Colonic mucosa (tissue), 4 donors: ENCODE data around the gene RBBP8NL. TPM values are rescaled to one million over a fixed set of nuclear protein-coding genes. Genes with fewer than 3 reads are reported as not detected.
A peak's percentile ranks its signal among the peaks of the same experiment; 100 is the strongest.

ENCODE experiments used
- DNase-seq: peaks from one replicate; pipeline ENCODE4 v3.0.0-alpha.2; 2020
- H3K27ac ChIP-seq: fragments of 200-600 bp; one replicate; pipeline ENCODE4 v1.8.0; 2021
- H3K27me3 ChIP-seq: fragments of 200-600 bp; one replicate; pipeline ENCODE4 v1.8.0; 2021
- H3K36me3 ChIP-seq: fragments of 200-600 bp; one replicate; pipeline ENCODE4 v1.8.0; 2021
- H3K4me1 ChIP-seq: fragments of 200-600 bp; one replicate; pipeline ENCODE4 v1.8.0; 2021; ENCODE audit warnings: mild to moderate bottlenecking
- H3K4me3 ChIP-seq: fragments of 200-600 bp; one replicate; pipeline ENCODE4 v1.8.0; 2021
- H3K9ac ChIP-seq, 2 donors: one replicate each; pipeline ENCODE4 v1.7.0; 2013; ENCODE audit warnings: control low read depth in 2 of 2, low read depth in 2 of 2, low read length in 2 of 2
- H3K9me3 ChIP-seq: fragments of 200-600 bp; one replicate; pipeline ENCODE4 v1.8.0; 2021
- intact Hi-C: fragments of 100-400 bp; cut with DNase I; formaldehyde crosslinking; loops from one replicate; pipeline ENCODE4 v1.14.1; 2022
- total RNA-seq, 2 donors: library from RNA; stranded (reverse); fragmentation: NEBNext Ultra II Directional in 1 of 2; extraction: Animal tissue kit (Norgen Biotek cat#: 25700) in 1 of 2; gene quantifications; one replicate each; pipeline ENCODE4 v1.2.1, GENCODE V29; 2021
- TF ChIP-seq, protein P1 (sequence below): fragments of 200-600 bp; IDR thresholded peaks from one replicate; pipeline ENCODE4 v1.8.0; 2022; ENCODE audit warnings: antibody characterized with exemption, mild to moderate bottlenecking
- donor health status: healthy.
- donor health status: DM: no; HTN: no; CAD: no.
- donor health status: DM: no; HTN: no; CAD: no.

Gene RBBP8NL
- total RNA-seq, 2 donors from 2014 or later: 5.9 to 12.5 TPM

DNA sequence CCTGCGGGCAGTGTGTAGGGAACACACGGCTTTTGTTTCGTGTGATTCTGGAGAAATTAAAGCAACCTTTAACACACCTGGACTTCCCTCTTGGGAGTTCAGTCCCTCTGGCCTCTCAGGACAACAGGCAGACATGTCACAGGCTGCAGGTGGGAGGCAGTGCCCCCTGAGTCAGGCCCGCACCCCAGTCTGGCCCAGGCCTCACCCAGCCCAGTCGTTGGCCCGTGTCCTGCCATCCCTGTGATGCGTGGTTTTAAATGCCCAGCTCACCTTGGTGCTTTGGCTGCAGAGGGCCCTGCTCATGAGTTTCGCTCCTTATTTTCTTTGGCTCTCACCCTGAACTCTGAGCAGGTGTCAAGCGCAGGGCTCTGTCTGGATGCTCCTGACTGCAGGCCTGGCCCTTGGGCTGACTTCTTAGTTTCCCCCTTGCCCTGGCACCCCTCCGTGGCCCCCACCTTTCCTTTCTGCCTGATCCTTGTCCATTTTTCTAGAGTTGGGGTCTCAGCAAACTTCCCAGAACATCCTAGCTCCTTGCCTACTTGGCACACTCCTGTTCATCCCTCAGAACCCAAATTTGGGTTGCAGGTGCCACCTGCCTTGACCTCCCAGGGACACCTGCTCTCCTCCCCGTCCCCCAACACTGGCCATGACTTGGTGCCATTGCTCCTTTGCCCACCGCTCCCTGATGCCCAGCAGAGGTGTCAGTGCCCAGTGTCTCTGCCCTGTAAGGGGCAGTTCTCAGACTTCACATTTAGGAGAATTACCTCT, 18.1 kb downstream of the RBBP8NL start:
- DNase-seq: no peak

DNA sequence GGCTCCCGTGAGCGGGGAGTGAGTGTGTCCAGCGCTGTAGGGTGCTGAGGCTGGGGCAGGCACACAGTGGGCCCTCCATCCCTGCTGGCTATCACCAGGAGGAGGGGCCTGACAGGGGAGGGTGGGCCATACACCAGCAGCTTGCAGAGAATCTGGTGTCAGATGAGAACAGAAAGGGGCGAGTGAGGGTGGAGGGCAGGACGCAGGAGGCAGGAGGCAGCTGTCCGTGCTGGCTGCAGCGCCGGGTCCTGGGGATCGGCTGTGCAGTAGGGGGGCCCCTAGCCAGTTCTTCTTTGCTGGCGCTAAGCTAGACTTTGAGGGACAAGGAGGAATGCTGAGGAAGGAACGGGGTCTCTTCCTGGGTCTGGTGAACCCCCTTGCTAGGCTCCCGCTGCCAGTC, 18.7 kb downstream of the RBBP8NL start:
- no peak overlapping the region for H3K27ac ChIP-seq
- peaks cover 23% of the 10 kb centered on the region for H3K4me1 ChIP-seq
- H3K9me3 ChIP-seq: no peaks in the 10 kb centered on the region
- TF ChIP-seq, protein P1, sequence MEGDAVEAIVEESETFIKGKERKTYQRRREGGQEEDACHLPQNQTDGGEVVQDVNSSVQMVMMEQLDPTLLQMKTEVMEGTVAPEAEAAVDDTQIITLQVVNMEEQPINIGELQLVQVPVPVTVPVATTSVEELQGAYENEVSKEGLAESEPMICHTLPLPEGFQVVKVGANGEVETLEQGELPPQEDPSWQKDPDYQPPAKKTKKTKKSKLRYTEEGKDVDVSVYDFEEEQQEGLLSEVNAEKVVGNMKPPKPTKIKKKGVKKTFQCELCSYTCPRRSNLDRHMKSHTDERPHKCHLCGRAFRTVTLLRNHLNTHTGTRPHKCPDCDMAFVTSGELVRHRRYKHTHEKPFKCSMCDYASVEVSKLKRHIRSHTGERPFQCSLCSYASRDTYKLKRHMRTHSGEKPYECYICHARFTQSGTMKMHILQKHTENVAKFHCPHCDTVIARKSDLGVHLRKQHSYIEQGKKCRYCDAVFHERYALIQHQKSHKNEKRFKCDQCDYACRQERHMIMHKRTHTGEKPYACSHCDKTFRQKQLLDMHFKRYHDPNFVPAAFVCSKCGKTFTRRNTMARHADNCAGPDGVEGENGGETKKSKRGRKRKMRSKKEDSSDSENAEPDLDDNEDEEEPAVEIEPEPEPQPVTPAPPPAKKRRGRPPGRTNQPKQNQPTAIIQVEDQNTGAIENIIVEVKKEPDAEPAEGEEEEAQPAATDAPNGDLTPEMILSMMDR: no peak
- no peaks in the 10 kb centered on the region for H3K27me3 ChIP-seq
- no peak for DNase-seq
- H3K36me3 ChIP-seq: no peaks in the 10 kb centered on the region
- H3K9ac ChIP-seq: peak overlapping the region in 1 of 2 donors; percentile 70
- no peak overlapping the region for H3K4me3 ChIP-seq
- intact Hi-C loops: no loop called here

More for the DNA sequence above, 18.1 kb downstream of the RBBP8NL start:
- TF ChIP-seq, protein P1: no peak
- no peak overlapping the region for H3K4me3 ChIP-seq
- intact Hi-C loops: no loop called here
- H3K9ac ChIP-seq: peak overlapping the region in 1 of 2 donors; percentile 78
- peak overlapping the region; percentile 85 for H3K27ac ChIP-seq
- no peaks in the 10 kb centered on the region for H3K36me3 ChIP-seq
- H3K4me1 ChIP-seq: peaks cover 29% of the 10 kb centered on the region
- no peaks in the 10 kb centered on the region for H3K9me3 ChIP-seq
- no peaks in the 10 kb centered on the region for H3K27me3 ChIP-seq

DNA sequence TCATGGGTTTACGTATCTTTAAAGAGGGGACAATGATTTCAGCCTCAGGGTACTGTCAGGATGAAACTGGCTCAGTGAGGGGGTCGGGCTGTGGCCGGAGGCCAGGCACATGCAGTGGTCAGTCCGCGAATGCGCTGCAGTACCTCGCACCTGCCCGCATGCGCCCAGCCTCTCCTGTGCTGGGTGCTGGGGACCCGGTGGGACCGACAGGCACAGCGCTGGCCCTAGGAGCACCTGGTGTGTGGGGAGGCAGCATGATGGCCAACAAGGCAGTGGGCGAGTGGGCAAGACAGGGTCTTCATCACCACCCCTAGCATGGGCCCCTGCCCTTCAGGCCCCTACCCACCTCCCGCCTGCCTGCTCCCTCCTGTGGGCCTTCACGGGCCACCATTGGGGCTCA, 19.3 kb downstream of the RBBP8NL start:
- H3K4me1 ChIP-seq: peaks cover 19% of the 10 kb centered on the region
- H3K4me3 ChIP-seq: no peak overlapping the region
- H3K27ac ChIP-seq: peak overlapping the region; percentile 45

DNA sequence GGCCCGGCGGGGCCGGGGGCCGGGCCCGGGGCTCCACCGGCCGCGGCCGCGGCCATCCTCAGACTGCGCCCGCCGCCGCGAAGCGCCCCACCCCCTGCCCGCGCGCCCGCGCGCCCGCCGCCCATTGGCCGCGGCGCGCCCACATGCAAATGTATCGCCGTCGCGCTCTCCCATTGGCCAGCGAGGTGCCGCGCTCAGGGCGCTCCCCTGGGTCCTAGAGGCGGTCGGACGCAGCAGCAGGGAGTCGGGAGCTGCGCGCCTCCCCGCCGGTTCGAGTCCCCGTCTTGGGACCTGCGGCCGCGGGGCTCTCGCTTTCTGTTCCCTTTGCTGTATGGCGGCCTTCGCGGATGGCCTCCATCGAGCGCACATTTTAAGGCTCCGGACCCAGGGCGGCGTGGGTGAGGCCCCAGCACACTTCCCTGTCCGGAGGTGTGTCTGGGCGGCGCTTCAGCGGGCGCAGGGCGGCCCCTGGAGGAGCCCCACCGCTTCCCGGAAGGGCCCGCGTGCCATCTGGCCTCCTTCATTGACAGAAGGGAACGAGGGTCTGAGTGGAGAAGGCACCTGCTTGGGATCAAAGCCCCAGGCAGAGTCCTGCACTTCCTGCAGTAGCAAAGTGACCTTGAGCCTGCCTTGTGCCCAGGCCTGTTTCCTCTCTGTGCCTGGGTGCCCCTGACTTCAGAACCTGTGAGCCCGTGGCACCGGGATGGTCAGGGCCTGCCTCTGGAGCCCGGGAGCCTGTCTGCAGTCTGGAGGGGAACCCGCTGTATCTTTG, 19.9 kb downstream of the RBBP8NL start, which contains the start of gene CABLES2:
Gene CABLES2 (minus strand): TSS at position 65 of the 772 bp plus-strand sequence. CDS start 9 bp downstream, at position 56.
- Histone ChIP-seq H3K4me1 (peaks cover 19% of the 10 kb centered on the region), H3K27me3 (no peaks in the 10 kb centered on the region), H3K27ac (peak within 1 kb of the TSS; percentile 45), H3K9ac (peak within 1 kb of the TSS; percentile 70 to 95), H3K4me3 (peak within 1 kb of the TSS; percentile 65), H3K36me3 (no peaks in the 10 kb centered on the region), H3K9me3 (no peaks in the 10 kb centered on the region)
- peak; percentile 94 for DNase-seq
- TF ChIP-seq, protein P1: no peak
- intact Hi-C loops: no loop called here

More for the DNA sequence above, 19.3 kb downstream of the RBBP8NL start:
- no peaks in the 10 kb centered on the region for H3K9me3 ChIP-seq
- H3K36me3 ChIP-seq: no peaks in the 10 kb centered on the region
- H3K9ac ChIP-seq: peak overlapping the region; percentile 69 to 70
- H3K27me3 ChIP-seq: no peaks in the 10 kb centered on the region
- no peak for DNase-seq
- intact Hi-C loops: no loop called here
- TF ChIP-seq, protein P1: no peak

DNA sequence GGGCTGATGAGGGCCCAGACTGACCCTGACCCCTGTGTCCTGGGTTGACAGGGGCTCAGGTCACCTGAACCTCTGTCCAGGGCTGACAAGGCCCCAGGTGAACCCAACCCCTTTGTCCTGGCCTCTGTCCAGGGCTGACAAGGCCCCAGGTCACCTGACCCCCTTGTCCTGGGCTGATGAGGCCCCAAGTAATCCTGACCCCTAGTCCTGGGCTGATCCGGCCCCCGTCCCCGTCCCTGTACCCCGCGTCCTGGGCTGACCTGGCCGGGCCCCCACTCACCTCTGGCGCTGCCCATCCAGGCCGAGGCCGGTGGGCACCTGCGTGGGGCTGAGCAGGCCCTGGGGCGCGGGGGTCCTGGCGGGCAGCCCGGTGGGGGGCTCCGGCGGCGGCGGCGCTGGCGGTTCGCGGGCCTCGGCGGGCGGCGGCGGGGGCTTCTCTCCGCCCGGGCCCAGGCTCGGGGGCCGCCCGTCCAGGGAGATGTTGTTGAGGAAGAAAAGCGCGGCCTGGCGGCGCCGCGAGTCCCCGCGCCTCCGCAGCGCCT, 20.6 kb downstream of the RBBP8NL start:
- intact Hi-C loops: no loop called here
- TF ChIP-seq, protein P1: no peak
- Histone ChIP-seq H3K27me3 (no peaks in the 10 kb centered on the region), H3K9ac (peak overlapping the region; percentile 56 to 95), H3K27ac (no peak overlapping the region), H3K36me3 (no peaks in the 10 kb centered on the region), H3K9me3 (no peaks in the 10 kb centered on the region), H3K4me3 (peak overlapping the region; percentile 65), H3K4me1 (peaks cover 19% of the 10 kb centered on the region)
- DNase-seq: peak; percentile 42
